Fibroblast of skin of left quadriceps (primary cell): ENCODE results near the gene UBE2H.
"Not testable (repeated sequence)": the region's sequence is repeated elsewhere in the genome, so short reads cannot be mapped to it uniquely, and the experiment has no call there.

Experiments used
- DNase-seq, 2 experiments: peaks; one replicate each; pipeline ENCODE4 v3.0.0-alpha.2; 2013; ENCODE audit warnings: low read depth in 2 of 2

Gene UBE2H

DNA sequence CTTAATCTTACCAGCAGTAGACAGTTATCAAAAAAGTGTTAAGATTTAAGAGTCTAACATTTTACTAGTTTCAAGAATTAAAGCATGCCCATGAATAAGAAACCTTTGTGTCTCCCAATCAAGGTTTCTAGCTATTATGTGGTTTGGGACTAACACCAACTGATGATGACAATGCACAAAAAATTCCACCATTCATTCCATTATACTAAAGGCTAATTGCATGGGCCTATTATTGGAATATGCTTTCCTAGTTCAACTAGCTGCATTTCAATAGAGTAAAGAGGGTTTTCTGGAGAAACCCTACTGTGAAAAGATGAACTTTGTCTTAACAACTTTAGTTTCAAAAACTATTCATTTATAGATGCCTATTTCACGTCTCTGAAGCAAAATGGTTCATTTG, 44.6 kb downstream of the UBE2H start:
- no peak for DNase-seq

DNA sequence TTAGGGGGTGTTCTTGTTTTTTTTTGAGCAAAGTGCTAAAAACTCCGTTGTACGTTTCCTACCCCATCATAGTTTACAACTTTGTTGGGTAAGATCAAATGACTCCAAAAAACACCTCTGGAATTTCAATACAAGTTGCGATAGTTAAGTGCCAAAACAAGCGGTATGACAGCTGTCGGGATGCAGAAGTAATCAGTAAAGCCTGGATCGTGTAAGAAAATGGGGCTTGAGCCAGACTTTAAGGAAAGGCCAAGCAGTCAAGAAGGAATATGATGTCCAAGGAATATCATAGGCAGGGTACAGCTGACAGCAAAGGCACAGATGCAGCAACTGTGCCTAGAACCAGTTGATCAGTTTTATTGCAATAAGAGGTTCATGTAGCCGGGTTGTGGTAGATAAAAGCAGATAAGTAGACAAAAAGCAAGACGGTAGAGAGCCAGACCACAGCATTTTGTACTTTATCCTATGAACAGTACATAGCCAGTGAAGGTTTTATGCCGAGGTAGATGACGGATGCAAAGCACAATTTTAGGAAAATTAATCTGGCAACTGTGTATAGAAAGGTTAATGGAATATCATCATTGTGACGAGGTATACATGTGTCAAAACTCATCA, 45.5 kb downstream of the UBE2H start:
- DNase-seq = no peak

DNA sequence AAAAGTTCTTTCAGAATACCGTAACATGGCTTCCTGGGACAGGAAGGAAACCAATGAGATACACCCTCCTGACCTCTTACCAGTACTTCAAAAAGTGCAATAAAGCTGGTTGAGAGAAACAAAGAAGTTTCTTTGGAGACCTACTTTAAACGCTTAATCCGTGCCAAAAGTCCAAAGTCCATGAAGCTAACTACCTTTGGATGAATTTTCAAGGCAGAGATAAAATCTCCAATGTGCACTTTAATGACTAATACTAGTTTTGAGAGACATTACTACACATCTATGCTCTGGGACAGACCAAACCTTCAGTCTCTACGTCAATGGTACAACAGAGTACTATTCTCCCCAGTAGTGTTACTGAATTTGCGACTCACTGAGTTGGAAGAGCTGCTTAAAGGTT, 46.1 kb downstream of the UBE2H start:
- no peak for DNase-seq

DNA sequence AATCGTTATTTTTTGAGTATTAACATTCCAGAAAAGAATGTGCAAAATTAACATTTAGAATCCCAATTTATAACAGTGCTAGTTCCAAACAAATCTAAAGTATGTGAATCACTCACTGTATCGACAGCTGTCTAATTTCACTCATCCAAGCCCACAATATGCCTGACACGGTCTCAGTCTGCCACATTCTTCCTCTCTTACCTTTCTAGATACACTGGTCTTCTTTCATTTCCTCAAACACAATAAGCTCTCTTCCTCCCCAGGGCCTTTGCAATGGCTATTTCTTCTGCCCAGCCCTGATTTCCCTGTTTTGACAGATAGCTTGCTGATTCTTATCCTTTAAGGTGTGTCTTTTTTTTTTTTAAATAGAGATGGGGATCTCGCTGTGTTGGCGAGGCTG, 48.8 kb downstream of the UBE2H start:
- no peak for DNase-seq

DNA sequence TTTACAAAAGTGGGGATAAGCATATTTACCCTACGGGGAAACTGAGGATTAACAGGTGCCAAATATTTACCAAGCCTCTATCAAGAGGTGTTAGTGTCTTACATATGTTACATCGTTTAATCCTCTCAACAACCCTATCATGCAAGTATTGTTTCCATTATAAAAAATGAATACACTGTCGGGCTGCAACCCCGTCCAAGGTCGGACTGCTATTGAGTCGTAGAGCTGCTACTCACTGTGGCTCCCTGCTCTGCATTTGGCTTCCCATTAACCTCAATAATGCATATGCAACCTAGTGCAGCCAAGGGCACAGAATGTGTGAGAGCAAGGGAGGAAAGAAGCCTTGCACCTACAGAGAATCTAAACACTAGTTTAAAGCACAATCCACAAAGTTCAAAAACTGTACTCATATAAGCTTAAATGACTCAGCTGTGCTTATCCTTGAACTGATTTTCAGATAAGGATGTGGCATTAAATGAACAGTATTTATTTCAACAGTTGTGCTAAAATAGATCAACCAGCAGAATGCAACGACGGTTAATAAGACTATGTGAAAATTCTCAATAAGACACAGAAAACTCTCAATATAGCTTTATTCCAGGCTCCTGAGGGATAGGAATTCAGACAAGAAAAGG, 49.9 kb downstream of the UBE2H start:
- DNase-seq = no peak

DNA sequence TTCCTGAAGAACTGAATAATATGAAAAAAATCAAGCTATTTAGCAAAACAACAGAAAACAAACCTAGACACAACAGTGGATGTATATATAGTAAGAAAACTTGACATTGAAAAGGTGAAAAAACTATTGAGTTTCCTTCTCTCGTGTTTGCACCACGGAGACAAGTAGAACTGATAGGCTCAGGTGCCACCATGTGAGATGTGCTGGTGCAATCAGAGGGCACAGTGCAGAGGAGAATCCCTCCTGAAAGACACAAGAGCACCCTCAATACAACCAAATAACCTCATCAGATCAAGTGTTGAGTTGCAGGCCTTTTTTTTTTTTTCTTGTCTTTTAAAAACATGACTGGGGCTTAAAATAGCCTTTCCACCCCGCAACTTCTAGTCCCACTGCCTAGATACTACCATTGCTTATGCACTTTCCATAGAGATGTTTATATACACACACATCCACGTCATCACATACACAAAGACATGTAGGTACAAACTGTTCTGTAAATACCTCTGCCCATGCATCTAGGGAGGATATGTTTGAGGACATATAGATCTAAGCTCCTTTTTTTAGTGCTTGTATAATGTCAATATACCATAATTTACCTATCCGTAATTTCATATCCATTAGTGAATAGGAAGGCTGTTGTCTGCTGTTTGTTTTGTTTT, 54.1 kb downstream of the UBE2H start:
- DNase-seq = no peak

DNA sequence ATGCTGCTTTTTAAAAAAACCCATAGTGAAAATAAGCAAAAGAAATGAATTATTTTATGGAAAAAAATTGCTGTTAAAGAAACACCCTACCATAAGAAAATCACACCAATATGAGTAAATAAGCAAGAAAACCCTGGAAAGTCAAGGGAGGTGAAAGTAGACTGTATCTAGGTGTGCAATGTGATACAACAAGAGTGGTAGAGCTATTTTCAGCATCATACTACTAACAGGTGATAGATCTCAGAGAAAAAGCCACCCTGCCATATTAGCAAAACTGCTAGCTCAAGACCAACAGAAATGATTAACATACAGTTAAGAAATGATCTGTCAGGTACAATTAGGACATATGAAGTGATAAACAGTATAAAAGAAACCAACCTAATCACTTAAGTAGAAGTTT, 54.8 kb downstream of the UBE2H start:
- no peak for DNase-seq

DNA sequence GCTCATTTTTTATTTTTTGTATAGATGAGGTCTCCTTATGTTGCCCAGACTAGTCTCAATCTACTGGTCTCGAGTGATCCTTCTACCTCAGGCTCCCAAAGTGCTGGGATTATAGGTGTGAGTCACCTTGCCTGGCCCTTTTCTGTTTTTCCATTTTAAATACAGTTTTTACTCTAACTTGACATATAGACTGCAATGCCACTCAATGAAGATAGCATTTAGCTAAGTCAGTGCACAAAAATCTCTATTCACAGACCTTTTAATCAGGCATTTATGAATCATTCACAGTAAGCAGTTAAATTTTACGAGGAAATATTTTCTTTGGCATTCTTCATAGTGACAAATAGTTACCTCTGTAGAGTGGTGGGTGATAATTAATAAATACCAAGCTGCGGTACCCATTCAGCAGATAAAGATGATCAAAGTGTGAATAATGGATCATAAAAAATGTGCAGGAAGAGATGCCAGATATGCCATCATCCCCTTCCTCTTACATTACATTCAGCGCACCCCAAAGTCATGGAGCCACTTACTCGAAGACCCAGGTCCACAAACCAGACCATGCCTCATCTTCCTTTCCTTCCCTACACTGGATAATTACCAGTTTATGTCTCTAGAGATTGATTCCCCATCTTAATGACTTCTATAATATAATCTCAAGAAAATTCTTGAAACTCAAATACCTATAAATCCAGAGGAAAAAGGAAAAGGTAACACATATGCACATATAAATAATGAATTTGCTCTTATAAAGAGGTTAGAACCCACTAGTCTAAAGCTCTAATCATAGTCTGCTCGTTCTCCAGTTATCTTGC, 56.0 kb downstream of the UBE2H start:
- DNase-seq = no peak

DNA sequence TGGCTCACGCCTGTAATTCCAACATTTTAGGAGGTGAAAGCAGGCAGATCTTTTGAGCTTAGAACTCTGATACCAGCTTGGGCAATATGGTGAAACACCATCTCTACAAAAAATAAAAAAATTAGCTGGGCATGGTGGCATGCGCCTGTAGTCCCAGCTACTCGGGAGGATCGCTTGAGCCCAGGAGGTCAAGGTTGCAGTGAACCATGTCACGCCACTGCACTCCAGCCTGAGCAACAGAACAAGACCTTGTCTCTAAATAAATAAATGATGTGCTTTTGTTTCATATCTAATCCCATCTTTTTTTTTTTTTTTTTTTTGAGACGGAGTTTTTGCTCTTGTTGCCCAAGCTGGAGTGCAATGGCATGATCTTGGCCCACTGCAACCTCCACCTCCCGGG, 58.6 kb downstream of the UBE2H start:
- DNase-seq = not testable (repeated sequence)

DNA sequence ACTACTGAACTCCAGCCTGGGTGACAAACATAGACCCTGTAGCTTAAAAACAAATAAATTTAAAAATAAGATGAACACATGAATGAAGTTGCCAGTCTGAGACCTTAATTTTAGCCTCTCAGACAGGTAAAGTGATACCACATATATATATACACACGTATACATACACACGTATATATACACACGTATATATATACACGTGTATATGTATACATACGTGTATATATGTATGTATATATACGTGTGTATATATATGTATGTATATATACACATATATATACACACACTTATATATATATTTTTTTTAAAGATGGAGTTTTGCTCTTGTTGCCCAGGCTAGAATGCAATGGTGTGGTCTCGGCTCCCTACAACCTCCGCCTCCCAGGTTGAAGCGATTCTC, 62.7 kb downstream of the UBE2H start:
- DNase-seq = no peak

DNA sequence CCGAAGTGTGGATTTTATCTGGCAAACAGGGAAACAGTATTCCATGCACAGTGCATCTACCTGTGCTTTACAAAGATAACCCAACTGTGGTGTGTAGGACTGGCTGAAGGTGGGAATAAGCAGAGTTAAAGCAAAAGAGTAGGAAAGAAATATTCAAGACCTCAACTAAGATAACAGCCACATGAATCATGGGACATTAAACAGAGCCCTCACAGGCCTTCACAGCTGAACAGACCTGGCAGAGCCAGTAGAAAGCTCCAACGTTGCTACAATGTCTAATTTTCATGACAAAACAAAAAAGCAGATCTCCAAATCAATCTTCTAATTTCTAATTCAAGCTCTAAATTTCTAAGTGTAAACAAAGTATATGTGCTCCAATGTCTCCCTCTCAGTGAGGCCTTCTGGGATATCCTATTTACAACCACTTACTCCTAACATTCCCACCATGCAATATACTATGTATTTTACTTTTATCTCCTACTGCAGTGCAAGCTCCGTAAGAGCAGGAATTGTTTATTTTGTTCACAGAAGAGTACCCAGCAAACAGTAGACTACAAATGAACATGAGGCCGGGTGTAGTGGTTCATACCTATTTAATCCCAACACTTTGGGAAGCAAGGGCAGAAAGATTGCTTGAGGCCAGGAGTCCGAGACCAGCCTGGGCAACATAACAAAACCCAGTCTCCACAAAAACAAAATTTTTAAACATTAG, 63.5 kb downstream of the UBE2H start:
- DNase-seq = no peak

DNA sequence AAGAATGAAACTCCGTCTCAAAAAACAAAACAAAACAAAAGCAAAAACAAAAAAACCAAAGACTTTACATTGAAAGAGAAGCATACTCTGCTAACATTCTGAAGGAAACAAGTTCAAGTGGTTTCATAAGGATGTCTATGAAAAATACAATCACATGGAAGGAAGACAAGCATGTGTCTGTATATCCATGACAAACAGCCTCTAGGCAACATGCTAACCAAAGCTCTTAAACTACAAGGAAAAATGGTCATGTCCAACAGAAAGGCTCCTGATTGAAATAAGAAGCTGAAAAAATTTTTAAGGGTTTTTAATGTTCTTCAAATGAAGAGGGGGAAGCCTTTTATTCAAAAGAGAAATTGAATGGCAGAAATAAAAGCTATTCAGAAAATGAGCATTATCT, 64.9 kb downstream of the UBE2H start:
- no peak for DNase-seq

DNA sequence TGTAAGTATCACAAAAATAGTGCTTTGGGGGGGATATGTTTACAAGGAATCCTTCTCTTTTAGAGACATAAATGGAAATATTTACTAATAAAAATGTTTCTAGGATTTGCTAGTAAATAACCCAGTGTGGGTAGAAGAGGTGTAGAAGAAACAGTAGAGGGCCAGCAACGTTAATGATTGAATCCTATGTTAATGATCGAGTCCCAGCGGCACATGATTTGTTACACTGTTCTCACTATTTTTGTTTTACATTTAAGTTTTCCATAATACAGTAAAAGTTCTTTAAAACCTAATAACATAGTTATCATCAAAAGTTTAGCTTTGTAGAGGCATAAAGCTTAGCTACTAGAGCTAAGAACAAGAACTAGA, 66.0 kb downstream of the UBE2H start:
- no peak for DNase-seq

DNA sequence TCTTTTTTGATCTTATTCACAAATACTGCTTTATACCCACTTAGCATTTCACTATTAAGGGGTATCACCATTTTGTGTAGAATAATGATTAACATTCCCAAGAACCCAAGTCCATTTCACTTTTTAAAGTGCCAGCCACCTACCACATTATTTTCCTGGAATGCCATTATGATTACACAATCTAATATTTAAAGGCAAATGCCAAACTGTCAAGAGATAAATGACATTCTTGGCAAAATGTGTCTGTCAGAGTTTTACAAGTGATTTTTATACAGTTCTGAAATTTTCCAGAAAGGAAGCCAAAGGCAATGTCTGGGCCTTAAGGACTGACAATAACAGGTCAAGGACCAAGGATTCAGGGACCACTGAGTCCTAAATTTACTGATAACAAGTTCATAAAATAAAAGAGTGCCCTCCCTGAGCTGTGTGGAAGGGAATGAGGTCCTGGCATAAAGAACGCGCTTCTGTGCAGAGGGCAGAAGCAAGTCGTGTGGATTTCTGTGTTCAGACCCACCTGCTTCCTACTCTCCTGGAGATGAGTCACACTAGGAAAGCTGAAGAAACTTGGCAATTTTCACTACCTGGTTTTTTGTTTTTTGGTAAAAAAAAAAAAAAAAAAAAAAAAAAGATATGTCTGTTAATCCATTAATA, 66.5 kb downstream of the UBE2H start:
- DNase-seq = no peak

DNA sequence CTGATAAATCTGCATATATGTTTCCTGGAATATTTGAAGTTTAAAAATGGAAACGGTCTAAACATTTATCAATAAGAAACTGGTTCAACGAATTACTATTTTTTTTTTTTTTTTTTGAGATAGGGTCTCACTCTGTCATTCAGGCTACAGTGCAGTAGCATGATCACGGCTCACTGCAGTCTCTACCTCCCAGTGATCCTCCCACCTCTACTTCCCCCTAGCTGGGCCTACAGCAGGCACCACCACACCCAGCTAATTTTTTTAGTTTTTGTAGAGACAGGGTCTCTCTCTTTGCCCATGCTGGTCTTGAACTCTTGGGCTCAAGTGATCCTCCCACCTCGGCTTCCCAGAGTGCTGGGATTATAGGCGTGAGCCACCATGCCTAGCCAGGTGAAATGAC, 68.3 kb downstream of the UBE2H start:
- no peak for DNase-seq

DNA sequence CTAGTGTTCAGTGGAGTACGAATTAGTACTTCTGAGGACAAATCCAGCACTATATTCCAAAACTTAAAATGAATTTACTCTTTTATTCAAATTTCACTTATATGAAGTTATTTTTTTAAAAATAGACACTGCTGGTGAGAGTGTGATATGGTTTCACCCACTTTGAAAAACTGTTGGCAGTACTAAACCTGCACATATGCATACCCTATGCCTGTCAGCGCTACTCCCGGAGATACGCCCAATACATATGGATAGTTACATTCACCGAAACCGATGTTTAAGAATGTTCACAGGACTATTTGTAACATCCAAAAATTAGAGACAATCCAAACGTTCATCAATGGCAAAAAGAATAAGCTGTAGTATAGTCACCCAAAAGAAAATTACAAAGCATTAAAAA, 69.6 kb downstream of the UBE2H start:
- DNase-seq = no peak

DNA sequence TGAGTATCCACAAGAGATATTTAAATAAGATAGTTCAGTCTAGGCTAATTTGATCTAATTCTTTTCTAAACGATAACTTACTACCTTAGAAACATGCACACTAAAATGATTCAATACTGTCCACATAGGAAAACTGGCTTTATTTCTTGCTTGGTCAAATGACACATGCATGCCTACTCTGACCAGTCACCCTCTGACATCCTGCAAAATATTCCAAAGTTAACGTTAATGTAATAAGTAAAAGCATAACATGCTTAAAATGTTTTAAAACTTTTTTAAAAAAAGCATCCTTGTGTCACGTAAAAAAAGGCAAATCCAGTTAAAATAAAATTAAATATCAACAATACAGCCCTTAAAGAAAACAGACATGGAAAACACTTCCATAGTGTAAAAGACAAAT, 70.2 kb downstream of the UBE2H start:
- no peak for DNase-seq

DNA sequence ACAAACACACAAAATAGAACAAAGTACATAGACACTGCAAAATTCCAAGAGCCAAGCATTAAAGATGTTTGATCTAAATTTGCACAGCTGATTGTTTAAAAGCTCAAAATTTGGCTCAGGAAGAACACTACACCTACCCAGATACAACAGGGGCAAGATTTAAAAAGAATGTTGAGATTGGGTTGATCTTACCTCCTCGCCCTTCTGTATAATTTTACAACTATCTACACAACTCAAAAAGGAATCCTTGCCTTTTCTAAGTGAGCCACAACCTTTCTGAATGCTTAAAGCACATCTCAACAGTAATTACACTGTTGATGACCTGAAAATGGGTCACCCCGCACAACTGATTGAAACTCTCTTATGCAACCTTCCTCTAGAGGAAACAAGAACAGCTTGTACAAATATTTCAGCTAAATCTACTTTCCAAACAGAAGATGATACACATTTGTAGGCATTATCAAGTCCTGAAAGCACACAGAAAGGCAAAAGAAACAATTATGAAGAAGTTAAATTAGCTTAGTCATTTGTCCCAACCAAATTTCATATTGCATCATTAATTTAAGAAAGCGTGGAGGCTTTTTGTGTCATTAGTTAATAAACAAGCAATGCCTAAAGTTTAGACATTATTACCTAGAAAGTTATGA, 75.5 kb downstream of the UBE2H start:
- DNase-seq = no peak

DNA sequence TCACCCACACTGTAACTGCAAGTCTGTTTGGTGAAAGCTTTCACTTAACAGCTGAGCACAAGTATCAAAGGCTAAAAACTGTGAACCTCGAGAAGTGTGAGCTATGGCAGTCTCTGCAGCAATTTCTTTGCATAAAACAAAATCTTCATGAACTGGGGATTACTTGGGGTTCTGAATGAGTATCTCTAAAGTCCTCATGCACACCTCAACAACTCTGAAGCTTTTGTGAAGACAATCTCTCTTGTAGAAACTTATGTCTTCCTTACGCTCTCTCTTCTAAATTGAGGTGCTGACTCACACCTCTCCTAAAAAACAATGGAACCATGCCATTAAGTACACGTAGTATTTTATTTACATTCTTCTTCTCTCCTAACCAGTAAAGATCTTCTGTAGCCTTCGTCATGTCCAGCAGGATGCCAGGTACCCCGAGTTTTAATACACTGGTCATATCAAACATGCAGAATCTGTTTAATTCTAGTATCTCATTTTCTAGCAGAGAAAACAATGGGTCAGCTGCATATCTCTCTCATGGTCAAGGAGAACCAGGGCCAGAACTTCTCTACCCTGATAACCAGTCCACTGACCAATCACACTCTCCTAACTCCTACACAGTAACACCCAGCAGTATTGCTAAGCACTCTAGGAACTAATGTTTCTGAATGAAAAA, 76.9 kb downstream of the UBE2H start:
- DNase-seq = no peak

DNA sequence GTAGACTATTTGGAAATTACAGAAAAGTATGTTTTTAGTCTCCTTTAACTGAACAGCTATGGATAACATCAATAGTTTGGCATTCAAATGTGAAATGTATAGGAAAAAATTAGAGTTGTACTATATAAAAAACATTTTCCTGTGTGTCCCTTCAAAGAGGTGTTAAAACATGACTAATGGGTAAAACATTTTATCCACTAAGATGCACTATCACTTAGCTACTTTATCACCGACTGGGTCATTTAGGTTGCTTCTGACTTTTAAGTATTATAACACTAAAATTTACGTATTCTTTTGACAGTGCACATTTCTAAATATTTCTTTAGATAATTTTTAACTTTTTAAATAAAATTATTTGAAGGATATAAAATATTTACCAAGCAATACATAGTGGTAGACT, 77.6 kb downstream of the UBE2H start:
- DNase-seq = no peak

DNA sequence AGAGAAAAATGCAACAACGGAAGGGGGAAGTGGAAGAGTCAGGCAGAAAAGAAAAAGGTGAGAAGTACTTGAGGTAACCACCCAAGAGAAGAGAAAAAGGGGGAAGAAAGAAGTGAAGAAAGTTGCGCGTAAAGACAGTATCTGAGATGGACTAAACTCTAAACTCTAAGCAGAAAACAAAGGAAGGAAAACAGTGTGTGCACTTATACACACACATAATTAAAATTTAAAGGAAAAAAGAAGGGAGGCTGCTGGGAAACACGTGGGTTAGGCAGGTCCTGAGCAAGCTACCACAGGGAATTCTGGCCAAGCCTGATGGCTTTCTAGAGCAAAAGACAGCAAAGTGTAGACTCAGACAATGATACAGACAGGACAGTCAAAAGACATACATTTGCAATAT, 78.0 kb downstream of the UBE2H start:
- no peak for DNase-seq
